ENCODE results near the gene TMEM54. TPM values are rescaled to one million over a fixed set of nuclear protein-coding genes. Genes with fewer than 3 reads are reported as not detected.

The TMEM54 gene
- total and polyA plus RNA-seq, 9 of the 15 experiments (the other 6 are each of a cell fraction or from before 2014, with no cell fraction given) = 1.00 to 16.2 (median 8.2) TPM

DNA sequence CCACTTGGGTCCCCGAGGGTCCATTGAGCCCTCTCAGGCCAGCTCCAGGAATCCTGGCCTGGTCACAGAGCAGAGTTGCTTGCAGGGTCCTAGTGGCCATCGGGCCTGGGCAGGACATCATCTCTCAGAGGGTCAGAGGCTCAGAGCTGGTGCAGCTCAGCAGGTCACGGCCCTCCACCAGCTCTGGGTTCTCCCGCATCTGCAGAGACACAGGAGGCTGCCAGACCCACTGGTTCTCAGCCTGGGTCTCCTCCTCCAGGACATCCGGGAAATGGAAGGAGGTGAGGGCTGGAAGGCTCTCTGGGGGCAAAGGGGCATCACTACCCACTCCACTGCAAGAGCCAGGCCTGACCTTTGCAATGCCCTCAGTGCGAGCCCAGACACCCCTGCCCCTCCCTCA is 6.5 kb downstream of the TMEM54 start:
- Histone ChIP-seq H4K20me1 (replicated peaks; ENCODE audit: control insufficient read depth, insufficient read depth, low read length) (peaks cover 35% of the 10 kb centered on the region), H3K9ac (ENCODE audit: insufficient read depth in 1 of 2, low read depth in 2 of 2, low read length in 2 of 2) (peak overlapping the region in 1 of 2 experiments; percentile 9; a peak in 1 of 4 replicates), H3K36me3 (ENCODE audit: control insufficient read depth, insufficient read depth, low read length) (no peaks in the 10 kb centered on the region), H3K27ac (ENCODE audit: extremely low read depth, low read depth, low read length) (no peak overlapping the region), H3K4me3 (no peak overlapping the region), H3K4me2 (ENCODE audit: insufficient read depth, low read length) (no peak overlapping the region), H3K9me3 (replicated peaks; ENCODE audit: control insufficient read depth, insufficient read depth, low read depth, low read length) (no peaks in the 10 kb centered on the region), H3K4me1 (replicated peaks in 1 of 2; ENCODE audit: control insufficient read depth in 2 of 2, insufficient read depth in 2 of 2, low read length in 2 of 2) (peaks cover 5 to 18% of the 10 kb centered on the region in 2 experiments; a peak in 3 of 5 replicates), H3K9me1 (ENCODE audit: control insufficient read depth, insufficient read depth, low read length) (no peaks in the 10 kb centered on the region), H3K79me2 (ENCODE audit: control insufficient read depth, insufficient read depth, low read length) (no peaks in the 10 kb centered on the region), H2AFZ (ENCODE audit: low read depth, low read length) (no peak overlapping the region), H3K27me3 (ENCODE audit: control insufficient read depth in 2 of 2, insufficient read depth in 2 of 2, low read length in 2 of 2) (peaks cover 5 to 70% of the 10 kb centered on the region in 2 experiments; a peak in 4 of 5 replicates)
- TF ChIP-seq PHF21A (IDR thresholded peaks at IDR 0.05; ENCODE audit: borderline replicate concordance, low read depth) (no peak), STAT5B (CRISPR knock-in tag; IDR thresholded peaks at IDR 0.05) (no peak), BCL6 (CRISPR knock-in tag; IDR thresholded peaks at IDR 0.05) (no peak), PPARD (CRISPR knock-in tag; IDR thresholded peaks at IDR 0.05) (no peak), NFYB (IDR thresholded peaks at IDR 0.05; ENCODE audit: extremely low read depth, insufficient read length) (no peak), GATAD2A (IDR thresholded peaks at IDR 0.05) (no peak), TOE1 (IDR thresholded peaks at IDR 0.05; ENCODE audit: borderline replicate concordance) (no peak), TOE1 (CRISPR knock-in tag; IDR thresholded peaks at IDR 0.05; ENCODE audit: borderline replicate concordance, low read depth) (no peak)
- TF ChIP-seq, protein P1, sequence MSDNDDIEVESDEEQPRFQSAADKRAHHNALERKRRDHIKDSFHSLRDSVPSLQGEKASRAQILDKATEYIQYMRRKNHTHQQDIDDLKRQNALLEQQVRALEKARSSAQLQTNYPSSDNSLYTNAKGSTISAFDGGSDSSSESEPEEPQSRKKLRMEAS (CRISPR knock-in tag; IDR thresholded peaks at IDR 0.05) = no peak
- TF ChIP-seq, protein P2, sequence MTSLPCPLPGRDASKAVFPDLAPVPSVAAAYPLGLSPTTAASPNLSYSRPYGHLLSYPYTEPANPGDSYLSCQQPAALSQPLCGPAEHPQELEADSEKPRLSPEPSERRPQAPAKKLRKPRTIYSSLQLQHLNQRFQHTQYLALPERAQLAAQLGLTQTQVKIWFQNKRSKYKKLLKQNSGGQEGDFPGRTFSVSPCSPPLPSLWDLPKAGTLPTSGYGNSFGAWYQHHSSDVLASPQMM (CRISPR knock-in tag; IDR thresholded peaks at IDR 0.05) = no peak
- TF ChIP-seq, protein P3, sequence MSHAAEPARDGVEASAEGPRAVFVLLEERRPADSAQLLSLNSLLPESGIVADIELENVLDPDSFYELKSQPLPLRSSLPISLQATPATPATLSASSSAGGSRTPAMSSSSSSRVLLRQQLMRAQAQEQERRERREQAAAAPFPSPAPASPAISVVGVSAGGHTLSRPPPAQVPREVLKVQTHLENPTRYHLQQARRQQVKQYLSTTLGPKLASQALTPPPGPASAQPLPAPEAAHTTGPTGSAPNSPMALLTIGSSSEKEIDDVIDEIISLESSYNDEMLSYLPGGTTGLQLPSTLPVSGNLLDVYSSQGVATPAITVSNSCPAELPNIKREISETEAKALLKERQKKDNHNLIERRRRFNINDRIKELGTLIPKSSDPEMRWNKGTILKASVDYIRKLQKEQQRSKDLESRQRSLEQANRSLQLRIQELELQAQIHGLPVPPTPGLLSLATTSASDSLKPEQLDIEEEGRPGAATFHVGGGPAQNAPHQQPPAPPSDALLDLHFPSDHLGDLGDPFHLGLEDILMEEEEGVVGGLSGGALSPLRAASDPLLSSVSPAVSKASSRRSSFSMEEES (CRISPR knock-in tag; IDR thresholded peaks at IDR 0.05) = no peak
- TF ChIP-seq, protein P4, sequence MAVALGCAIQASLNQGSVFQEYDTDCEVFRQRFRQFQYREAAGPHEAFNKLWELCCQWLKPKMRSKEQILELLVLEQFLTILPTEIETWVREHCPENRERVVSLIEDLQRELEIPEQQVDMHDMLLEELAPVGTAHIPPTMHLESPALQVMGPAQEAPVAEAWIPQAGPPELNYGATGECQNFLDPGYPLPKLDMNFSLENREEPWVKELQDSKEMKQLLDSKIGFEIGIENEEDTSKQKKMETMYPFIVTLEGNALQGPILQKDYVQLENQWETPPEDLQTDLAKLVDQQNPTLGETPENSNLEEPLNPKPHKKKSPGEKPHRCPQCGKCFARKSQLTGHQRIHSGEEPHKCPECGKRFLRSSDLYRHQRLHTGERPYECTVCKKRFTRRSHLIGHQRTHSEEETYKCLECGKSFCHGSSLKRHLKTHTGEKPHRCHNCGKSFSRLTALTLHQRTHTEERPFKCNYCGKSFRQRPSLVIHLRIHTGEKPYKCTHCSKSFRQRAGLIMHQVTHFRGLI (CRISPR knock-in tag; IDR thresholded peaks at IDR 0.05) = no peak
- TF ChIP-seq, protein P5, sequence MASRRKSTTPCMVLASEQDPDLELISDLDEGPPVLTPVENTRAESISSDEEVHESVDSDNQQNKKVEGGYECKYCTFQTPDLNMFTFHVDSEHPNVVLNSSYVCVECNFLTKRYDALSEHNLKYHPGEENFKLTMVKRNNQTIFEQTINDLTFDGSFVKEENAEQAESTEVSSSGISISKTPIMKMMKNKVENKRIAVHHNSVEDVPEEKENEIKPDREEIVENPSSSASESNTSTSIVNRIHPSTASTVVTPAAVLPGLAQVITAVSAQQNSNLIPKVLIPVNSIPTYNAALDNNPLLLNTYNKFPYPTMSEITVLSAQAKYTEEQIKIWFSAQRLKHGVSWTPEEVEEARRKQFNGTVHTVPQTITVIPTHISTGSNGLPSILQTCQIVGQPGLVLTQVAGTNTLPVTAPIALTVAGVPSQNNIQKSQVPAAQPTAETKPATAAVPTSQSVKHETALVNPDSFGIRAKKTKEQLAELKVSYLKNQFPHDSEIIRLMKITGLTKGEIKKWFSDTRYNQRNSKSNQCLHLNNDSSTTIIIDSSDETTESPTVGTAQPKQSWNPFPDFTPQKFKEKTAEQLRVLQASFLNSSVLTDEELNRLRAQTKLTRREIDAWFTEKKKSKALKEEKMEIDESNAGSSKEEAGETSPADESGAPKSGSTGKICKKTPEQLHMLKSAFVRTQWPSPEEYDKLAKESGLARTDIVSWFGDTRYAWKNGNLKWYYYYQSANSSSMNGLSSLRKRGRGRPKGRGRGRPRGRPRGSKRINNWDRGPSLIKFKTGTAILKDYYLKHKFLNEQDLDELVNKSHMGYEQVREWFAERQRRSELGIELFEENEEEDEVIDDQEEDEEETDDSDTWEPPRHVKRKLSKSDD (conservative IDR thresholded peaks at IDR 0.05; ENCODE audit: low read length) = no peak
- TF ChIP-seq, protein P6, sequence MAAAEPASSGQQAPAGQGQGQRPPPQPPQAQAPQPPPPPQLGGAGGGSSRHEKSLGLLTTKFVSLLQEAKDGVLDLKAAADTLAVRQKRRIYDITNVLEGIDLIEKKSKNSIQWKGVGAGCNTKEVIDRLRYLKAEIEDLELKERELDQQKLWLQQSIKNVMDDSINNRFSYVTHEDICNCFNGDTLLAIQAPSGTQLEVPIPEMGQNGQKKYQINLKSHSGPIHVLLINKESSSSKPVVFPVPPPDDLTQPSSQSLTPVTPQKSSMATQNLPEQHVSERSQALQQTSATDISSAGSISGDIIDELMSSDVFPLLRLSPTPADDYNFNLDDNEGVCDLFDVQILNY (CRISPR knock-in tag; IDR thresholded peaks at IDR 0.05) = no peak
- ATAC-seq = no peak
- no peak for FAIRE-seq
- no TSS peak for BruUV-seq (replicated peaks)
- DNase-seq (ENCODE audit: extremely low read depth in 1 of 4, low spot score in 3 of 4) = no peak
- CTCF ChIA-PET (ENCODE audit: low intra/inter-chr PET ratio) = no interaction called here
- in situ Hi-C loops (cut with MboI) (loop anchor here (25.0 kb wide), 1 partner anchor 718 kb away; no protein-coding TSS in a partner anchor), intact Hi-C loops (cut with micrococcal nuclease) (no loop called here)
- 21% methylated on average over 4 of the region's 6 CpGs for WGBS (ENCODE audit: insufficient coverage, low coverage, missing lambda C conversion rate)
- POLR2A ChIA-PET = interaction anchor here (0.9 kb wide), 1 partner anchor 244 kb away, joined by 4 read pairs; the partner anchor contains the start of gene RBBP4

Measured in K562 (cell line).